Muscle layer of duodenum (tissue), 2 donors: ENCODE measurements around the gene SPC24.
"Not testable (repeated sequence)": the region's sequence is repeated elsewhere in the genome, so short reads cannot be mapped to it uniquely, and the experiment has no call there.

ENCODE experiments used
- H3K27ac ChIP-seq: one replicate; pipeline ENCODE4 v1.7.0; 2013; ENCODE audit warnings: mild to moderate bottlenecking, low read length
- H3K27me3 ChIP-seq: one replicate; pipeline ENCODE4 v1.7.0; 2013; ENCODE audit warnings: low read depth, mild to moderate bottlenecking, control low read depth, low read length
- H3K36me3 ChIP-seq, 2 donors: one replicate each; pipeline ENCODE4 v1.7.0; 2013; ENCODE audit warnings: low read length in 2 of 2, control low read depth in 1 of 2, mild to moderate bottlenecking in 1 of 2; ENCODE audit not compliant: insufficient read depth in 2 of 2, control insufficient read depth in 1 of 2
- H3K4me1 ChIP-seq, 2 donors: one replicate each; pipeline ENCODE4 v1.7.0; 2013; ENCODE audit warnings: low read length in 2 of 2, mild to moderate bottlenecking in 2 of 2, control low read depth in 1 of 2, moderate library complexity in 1 of 2; ENCODE audit not compliant: insufficient read depth in 2 of 2, control insufficient read depth in 1 of 2
- H3K4me3 ChIP-seq, 2 donors: one replicate each; pipeline ENCODE4 v1.7.0; 2013; ENCODE audit warnings: low read length in 2 of 2, low read depth in 1 of 2, mild to moderate bottlenecking in 1 of 2
- H3K9me3 ChIP-seq, 2 donors: one replicate each; pipeline ENCODE4 v1.7.0; 2013; ENCODE audit warnings: low read length in 2 of 2, control low read depth in 1 of 2, mild to moderate bottlenecking in 1 of 2; ENCODE audit not compliant: control insufficient read depth in 1 of 2
- donor health status: healthy.

The SPC24 gene

DNA sequence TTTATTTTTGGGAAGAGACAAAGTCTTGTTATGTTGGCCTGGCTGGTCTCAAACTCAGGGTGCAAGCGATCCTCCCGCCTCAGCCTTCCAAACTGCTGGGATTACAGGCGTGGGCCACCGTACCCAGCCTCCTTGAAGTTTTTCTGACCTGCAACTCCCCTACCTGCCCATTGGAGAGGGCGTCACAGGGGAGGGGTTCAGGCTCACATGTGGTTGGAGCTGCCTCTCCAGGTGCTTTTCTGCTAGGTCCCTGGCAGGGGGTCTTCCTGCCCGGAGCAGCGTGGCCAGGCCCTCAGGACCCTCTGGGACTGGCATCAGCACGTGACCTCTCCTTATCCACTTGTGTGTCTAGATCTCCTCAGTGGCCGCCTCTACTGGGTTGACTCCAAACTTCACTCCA, 39.1 kb downstream of the SPC24 start:
- Histone ChIP-seq H3K27ac (no peak overlapping the region), H3K4me3 (no peak overlapping the region), H3K36me3 (peaks cover 40 to 64% of the 10 kb centered on the region in 2 donors), H3K4me1 (no peaks in the 10 kb centered on the region), H3K9me3 (no peaks in the 10 kb centered on the region), H3K27me3 (no peaks in the 10 kb centered on the region)

DNA sequence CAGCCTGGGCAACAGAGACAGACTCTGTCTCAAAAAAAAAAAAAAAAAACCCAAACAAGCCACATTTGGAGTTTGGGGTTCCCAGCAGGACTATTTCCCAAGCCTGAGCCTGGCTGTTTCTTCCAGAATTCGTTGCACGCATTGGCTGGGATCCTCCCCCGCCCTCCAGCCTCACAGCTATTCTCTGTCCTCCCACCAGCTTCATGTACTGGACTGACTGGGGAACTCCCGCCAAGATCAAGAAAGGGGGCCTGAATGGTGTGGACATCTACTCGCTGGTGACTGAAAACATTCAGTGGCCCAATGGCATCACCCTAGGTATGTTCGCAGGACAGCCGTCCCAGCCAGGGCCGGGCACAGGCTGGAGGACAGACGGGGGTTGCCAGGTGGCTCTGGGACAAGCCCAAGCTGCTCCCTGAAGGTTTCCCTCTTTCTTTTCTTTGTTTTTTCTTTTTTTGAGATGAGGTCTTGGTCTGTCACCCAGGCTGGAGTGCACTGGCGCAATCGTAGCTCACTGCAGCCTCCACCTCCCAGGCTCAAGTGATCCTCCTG, 39.6 kb downstream of the SPC24 start:
- H3K27me3 ChIP-seq = no peaks in the 10 kb centered on the region
- H3K4me1 ChIP-seq = no peaks in the 10 kb centered on the region
- no peak overlapping the region for H3K27ac ChIP-seq
- H3K9me3 ChIP-seq = no peaks in the 10 kb centered on the region
- H3K4me3 ChIP-seq = no peak overlapping the region
- peaks cover 43 to 68% of the 10 kb centered on the region in 2 donors for H3K36me3 ChIP-seq

DNA sequence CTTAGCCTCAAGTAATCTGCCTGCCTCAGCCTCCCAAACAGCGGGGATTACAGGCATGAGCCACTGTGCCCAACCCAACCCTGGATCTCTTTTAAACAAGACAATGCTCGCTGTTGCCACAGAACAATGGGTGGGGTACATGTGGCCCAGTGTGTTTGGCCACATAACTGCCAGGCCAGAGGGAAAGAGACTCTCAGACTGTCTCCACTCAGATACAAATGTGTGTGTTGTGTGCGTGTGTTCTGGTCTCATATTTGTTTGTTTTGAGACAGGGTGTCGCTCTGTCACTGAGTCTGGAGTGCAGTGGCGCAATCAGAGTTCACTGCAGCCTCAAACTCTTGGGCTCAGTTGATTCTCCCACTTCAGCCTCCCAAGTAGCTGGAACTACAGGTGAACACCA, 40.5 kb downstream of the SPC24 start:
- Histone ChIP-seq H3K27me3 (no peaks in the 10 kb centered on the region), H3K4me3 (no peak overlapping the region), H3K36me3 (peaks cover 42 to 72% of the 10 kb centered on the region in 2 donors), H3K27ac (no peak overlapping the region), H3K9me3 (no peaks in the 10 kb centered on the region), H3K4me1 (no peaks in the 10 kb centered on the region)

DNA sequence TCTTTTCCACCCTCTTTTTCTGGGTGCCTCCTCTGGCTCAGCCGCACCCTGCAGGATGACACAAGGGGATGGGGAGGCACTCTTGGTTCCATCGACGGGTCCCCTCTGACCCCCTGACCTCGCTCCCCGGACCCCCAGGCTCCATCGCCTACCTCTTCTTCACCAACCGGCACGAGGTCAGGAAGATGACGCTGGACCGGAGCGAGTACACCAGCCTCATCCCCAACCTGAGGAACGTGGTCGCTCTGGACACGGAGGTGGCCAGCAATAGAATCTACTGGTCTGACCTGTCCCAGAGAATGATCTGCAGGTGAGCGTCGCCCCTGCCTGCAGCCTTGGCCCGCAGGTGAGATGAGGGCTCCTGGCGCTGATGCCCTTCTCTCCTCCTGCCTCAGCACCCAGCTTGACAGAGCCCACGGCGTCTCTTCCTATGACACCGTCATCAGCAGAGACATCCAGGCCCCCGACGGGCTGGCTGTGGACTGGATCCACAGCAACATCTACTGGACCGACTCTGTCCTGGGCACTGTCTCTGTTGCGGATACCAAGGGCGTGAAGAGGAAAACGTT, 42.4 kb downstream of the SPC24 start:
- Histone ChIP-seq H3K27me3 (no peaks in the 10 kb centered on the region), H3K36me3 (peaks cover 47 to 71% of the 10 kb centered on the region in 2 donors), H3K27ac (no peak overlapping the region), H3K4me1 (no peaks in the 10 kb centered on the region), H3K4me3 (no peak overlapping the region), H3K9me3 (no peaks in the 10 kb centered on the region)

DNA sequence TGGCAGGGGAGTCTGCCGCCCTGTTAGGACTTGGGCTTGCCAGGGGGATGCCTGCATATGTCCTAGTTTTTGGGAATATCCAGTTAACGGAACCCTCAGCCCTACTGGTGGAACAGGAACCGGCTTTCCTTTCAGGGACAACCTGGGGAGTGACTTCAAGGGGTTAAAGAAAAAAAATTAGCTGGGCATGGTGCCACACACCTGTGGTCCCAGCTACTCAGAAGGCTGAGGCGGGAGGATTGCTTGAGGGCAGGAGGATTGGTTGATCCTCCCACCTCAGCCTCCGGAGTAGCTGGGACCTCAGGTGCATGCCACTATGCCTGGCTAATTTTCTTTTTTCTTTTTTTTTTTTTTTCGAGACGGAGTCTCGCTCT, 43.8 kb downstream of the SPC24 start:
- Histone ChIP-seq H3K36me3 (peaks cover 47 to 68% of the 10 kb centered on the region in 2 donors), H3K4me3 (no peak overlapping the region), H3K27me3 (no peaks in the 10 kb centered on the region), H3K27ac (no peak overlapping the region), H3K9me3 (no peaks in the 10 kb centered on the region), H3K4me1 (no peaks in the 10 kb centered on the region)

DNA sequence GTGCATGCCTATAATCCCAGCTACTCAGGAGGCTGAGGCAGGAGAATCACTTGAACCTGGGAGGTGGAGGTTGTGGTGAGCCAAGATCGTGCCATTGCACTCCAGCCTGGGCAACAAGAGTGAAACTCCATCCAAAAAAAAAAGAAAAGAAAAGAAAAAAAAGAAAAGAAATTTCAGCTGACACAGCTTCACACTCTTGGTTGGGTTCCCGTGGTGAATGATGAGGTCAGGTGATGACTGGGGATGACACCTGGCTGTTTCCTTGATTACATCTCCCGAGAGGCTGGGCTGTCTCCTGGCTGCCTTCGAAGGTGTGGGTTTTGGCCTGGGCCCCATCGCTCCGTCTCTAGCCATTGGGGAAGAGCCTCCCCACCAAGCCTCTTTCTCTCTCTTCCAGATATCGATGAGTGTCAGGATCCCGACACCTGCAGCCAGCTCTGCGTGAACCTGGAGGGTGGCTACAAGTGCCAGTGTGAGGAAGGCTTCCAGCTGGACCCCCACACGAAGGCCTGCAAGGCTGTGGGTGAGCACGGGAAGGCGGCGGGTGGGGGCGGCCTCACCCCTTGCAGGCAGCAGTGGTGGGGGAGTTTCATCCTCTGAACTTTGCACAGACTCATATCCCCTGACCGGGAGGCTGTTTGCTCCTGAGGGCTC, 44.3 kb downstream of the SPC24 start:
- peaks cover 49 to 67% of the 10 kb centered on the region in 2 donors for H3K36me3 ChIP-seq
- no peak overlapping the region for H3K27ac ChIP-seq
- H3K27me3 ChIP-seq = no peaks in the 10 kb centered on the region
- no peaks in the 10 kb centered on the region for H3K9me3 ChIP-seq
- peaks cover 0 to 4% of the 10 kb centered on the region in 2 donors for H3K4me1 ChIP-seq
- H3K4me3 ChIP-seq = no peak overlapping the region

DNA sequence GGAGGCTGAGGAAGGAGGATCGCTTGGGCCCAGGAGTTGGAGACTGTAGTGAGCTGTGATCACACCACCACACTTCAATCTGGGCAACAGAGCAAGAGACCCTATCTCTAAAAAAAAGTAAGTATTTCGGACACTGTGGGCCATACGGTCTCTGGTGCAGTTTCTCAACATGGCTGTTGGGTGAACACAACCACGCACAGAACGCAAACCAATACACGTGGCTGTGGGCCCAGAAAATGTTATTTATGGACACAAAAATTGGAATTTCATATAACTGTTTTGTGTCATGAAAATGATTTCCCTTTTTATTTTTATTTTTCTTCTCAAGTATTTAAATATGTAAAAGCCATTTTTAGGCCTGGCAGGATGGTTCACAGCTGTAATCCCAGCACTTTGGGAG, 46.8 kb downstream of the SPC24 start:
- peaks cover 40 to 65% of the 10 kb centered on the region in 2 donors for H3K36me3 ChIP-seq
- H3K9me3 ChIP-seq = no peaks in the 10 kb centered on the region
- H3K27ac ChIP-seq = no peak overlapping the region
- no peaks in the 10 kb centered on the region for H3K27me3 ChIP-seq
- no peak overlapping the region for H3K4me3 ChIP-seq
- H3K4me1 ChIP-seq = peaks cover 0 to 5% of the 10 kb centered on the region in 2 donors

DNA sequence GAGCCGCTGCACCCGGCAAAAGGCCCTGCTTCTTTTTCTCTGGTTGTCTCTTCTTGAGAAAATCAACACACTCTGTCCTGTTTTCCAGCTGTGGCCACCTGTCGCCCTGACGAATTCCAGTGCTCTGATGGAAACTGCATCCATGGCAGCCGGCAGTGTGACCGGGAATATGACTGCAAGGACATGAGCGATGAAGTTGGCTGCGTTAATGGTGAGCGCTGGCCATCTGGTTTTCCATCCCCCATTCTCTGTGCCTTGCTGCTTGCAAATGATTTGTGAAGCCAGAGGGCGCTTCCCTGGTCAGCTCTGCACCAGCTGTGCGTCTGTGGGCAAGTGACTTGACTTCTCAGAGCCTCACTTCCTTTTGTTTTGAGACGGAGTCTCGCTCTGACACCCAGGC, 49.1 kb downstream of the SPC24 start:
- H3K36me3 ChIP-seq = peaks cover 38 to 60% of the 10 kb centered on the region in 2 donors
- H3K27me3 ChIP-seq = no peaks in the 10 kb centered on the region
- no peak overlapping the region for H3K27ac ChIP-seq
- H3K4me1 ChIP-seq = peaks cover 0 to 5% of the 10 kb centered on the region in 2 donors
- no peak overlapping the region for H3K4me3 ChIP-seq
- H3K9me3 ChIP-seq = no peaks in the 10 kb centered on the region

DNA sequence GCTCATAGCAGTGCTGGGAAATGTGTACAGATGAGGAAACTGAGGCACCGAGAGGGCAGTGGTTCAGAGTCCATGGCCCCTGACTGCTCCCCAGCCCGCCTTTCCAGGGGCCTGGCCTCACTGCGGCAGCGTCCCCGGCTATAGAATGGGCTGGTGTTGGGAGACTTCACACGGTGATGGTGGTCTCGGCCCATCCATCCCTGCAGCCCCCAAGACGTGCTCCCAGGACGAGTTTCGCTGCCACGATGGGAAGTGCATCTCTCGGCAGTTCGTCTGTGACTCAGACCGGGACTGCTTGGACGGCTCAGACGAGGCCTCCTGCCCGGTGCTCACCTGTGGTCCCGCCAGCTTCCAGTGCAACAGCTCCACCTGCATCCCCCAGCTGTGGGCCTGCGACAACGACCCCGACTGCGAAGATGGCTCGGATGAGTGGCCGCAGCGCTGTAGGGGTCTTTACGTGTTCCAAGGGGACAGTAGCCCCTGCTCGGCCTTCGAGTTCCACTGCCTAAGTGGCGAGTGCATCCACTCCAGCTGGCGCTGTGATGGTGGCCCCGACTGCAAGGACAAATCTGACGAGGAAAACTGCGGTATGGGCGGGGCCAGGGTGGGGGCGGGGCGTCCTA, 50.5 kb downstream of the SPC24 start:
- H3K4me1 ChIP-seq = peaks cover 0 to 5% of the 10 kb centered on the region in 2 donors
- H3K4me3 ChIP-seq = no peak overlapping the region
- no peak overlapping the region for H3K27ac ChIP-seq
- peaks cover 30 to 53% of the 10 kb centered on the region in 2 donors for H3K36me3 ChIP-seq
- H3K9me3 ChIP-seq = no peaks in the 10 kb centered on the region
- no peaks in the 10 kb centered on the region for H3K27me3 ChIP-seq

DNA sequence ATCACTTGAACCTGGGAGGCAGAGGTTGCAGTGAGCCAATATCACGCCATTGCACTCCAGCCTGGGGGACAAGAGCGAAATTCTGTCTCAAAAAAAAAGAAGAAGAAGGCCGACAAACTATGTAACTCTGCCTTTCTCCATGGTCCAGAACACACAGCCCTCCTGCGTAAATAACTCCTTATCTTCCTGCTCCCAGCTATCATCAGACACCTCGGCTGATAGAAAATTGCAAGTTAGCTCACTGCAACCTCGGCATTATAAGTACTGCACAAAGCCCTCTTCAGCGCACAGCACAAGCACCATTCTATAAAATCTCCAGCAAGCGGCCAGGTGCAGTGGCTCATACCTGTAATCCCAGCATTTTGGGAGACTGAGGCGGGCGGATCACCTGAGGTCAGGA, 51.9 kb downstream of the SPC24 start:
- not testable (repeated sequence) for H3K27me3 ChIP-seq, H3K4me3 ChIP-seq, H3K4me1 ChIP-seq, H3K9me3 ChIP-seq, H3K27ac ChIP-seq
- H3K36me3 ChIP-seq = peaks cover 26 to 52% of the 10 kb centered on the region in 2 donors

DNA sequence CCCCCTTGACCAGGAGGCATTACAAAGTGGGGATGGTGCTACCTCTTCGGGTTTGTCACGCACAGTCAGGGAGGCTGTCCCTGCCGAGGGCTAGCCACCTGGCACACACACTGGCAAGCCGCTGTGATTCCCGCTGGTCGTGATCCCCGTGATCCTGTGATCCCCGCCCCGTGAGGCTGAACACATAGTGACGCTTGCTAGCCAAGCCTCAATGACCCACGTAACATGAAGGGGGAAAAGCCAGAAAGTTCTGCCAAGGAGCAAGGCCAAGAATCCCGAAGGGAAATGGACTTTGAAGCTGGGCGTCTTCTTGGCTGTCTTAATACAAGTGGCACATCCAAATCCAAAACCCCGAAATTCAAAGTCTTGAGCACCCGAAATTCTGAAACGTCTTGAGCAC, 52.6 kb downstream of the SPC24 start:
- peaks cover 0 to 2% of the 10 kb centered on the region in 2 donors for H3K9me3 ChIP-seq

More for the DNA sequence above, 52.6 kb downstream of the SPC24 start:
- no peaks in the 10 kb centered on the region for H3K27me3 ChIP-seq
- H3K27ac ChIP-seq = no peak overlapping the region
- H3K36me3 ChIP-seq = peaks cover 20 to 47% of the 10 kb centered on the region in 2 donors
- no peak overlapping the region for H3K4me3 ChIP-seq
- H3K4me1 ChIP-seq = peaks cover 0 to 5% of the 10 kb centered on the region in 2 donors
